ENCODE measurements around the gene ERAP2.
A peak's percentile ranks its signal among the peaks of the same experiment; 100 is the strongest.
"Not testable (repeated sequence)": the region's sequence is repeated elsewhere in the genome, so short reads cannot be mapped to it uniquely, and the experiment has no call there.

ERAP2 gene

GRCh38 chr5:96863114-96863513, 13.2 kb upstream of the ERAP2 start:
- DNase-seq: no peak

- DNase-seq: no peak
Measured at GRCh38 chr5:96863949-96864584, 12.2 kb upstream of the ERAP2 start.

- no peak for DNase-seq
Measured at GRCh38 chr5:96864922-96865530, 11.3 kb upstream of the ERAP2 start.

- no peak for DNase-seq
Measured at GRCh38 chr5:96868603-96869371, 7.5 kb upstream of the ERAP2 start.

- DNase-seq: no peak
Measured at GRCh38 chr5:96869372-96869641, 7.0 kb upstream of the ERAP2 start.

DNA sequence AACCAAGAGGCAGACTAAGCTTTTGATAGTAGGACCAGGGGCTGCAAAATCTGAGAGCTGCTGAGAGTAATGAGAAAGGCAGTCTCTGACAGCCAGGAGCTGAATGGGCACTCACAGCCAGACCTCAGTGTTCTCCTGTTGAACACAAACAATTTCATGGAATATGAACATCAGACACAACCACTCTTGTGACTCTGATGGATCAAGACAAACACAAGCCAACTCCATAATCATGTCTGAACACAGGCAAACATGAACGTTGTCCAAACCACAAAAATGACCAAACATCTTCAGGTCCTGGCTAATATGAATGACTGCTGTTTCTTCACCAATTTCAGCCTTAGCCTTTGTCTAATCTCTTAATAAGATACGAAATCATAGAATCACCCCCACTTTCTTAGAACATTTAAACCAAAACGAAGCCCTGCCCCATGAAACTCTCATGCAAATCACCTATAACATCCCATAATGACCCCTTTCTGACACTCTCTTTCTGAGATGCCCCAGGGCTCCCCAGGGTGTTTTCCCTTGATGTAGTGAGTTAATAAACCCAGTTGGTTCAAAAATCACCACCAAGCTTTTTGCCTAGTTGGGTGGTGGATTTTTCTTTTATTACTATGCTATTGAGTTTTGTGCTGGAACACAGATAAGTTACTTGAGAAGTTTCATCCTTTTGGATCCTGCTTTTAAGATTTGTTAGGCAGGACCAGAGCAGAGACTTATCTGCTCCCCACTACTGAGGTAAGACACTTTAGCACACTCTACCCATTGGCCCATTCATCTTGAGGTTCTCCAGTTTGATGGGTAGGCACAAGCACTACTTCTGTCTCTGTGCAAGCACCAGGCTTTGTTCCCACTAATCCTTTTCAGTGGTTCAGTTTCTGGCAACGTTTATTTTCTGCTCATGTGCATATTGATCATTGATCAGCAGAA, 5.9 kb upstream of the ERAP2 start:
- DNase-seq: no peak

GRCh38 chr5:96871027-96871399, 5.3 kb upstream of the ERAP2 start:
- DNase-seq: no peak

DNA sequence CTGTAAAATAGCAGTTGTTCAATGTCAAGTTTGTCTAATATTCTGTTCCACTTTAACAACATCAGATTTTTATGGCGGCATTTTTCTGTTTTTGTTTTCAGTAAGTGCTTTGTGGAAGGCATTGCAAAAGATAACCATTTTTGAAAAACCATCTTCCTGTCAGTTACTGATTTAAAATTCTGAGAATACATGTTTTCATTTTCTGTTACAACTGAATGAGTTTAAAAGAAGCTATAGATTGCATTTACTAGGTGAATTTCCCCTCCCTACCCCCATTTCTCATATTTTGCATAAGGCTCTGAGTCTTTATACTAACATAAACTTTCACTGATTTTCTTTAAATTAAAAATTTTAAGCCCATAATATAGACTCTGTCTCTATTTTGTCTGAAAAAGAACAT, 4.6 kb upstream of the ERAP2 start:
- no peak for DNase-seq

GRCh38 chr5:96873449-96873848, 2.9 kb upstream of the ERAP2 start:
- DNase-seq: no peak

DNA sequence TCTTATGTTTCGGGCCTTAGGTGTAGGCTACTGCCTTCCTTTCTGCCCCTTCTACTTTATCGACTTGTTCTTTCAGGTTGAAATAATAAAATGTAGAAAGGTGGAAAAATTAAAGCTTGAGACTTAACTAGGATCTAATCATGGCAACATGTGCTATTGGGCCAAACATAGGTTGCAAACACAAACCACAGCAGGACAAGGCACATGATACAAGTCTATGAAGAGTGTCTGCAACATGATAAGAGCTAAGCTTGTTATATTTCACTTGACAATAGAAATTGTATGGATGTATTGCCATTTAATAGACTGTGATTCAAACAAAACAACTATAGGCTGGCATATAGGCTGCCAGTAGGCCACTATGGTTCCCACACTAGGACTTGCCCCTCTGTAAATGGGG, 1.7 kb upstream of the ERAP2 start:
- DNase-seq: no peak

DNA sequence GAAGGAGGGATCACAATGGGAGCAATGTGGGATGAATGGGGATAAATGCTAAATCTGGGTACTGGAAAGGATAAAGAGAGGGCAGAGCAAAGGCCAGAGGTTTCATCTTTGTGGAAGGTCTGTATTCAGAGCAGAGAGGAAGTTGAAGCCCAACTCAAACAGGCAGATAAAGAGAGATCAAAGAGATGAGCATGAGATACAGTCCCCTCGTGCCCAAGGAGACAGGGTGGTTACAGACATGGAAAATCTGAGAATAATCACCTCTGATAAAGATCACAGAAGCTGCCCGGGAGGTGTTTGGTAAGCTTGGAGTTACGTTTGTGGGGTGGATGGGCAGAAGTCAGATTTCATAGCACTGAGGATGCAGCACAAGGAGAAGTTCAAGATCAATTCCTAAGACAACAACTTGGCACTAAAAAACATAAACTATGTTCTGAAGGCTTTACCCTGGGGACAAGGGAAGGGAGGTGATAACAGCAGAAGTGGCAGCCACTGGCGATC, 459 bp upstream of the ERAP2 start:
- no peak for DNase-seq

GRCh38 chr5:96876977-96877469, 723 bp downstream of the ERAP2 start:
- DNase-seq: not testable (repeated sequence)

GRCh38 chr5:96879665-96880064, 3.4 kb downstream of the ERAP2 start:
- DNase-seq: no peak

DNA sequence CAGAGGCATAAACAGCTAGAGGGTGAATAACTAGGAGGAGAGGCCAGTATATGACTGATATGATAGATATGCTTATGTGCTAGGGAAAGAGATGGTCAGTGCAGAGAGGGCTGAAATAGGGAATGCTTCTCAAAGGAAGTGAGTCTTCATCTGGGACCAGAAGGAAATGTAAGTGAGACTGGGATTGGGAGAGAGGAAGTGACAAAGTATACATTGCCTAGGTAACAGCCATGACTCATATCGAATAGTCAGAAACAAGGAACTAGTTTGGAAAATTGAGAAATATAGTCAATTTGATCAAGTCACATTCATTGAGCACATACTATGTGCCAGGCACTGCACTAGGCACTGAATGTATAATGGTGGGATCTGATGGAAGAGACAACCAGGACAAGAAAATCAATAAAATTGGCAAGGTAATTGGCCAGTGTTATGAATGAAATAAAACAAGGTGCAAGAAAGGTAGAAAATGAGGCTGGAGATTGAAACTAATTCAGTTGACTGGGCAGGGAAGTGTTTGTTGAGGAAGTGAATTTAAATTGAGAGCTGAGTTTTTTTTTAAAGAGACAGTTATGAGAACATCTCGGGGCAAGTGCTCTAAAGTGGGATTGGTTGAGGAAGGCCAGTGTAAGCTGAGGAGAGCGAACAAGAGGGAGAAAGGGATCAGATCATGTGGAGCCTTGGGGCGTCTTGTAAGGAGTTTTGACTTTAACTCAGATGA, 4.3 kb downstream of the ERAP2 start:
- DNase-seq: no peak

- DNase-seq: no peak
Measured at GRCh38 chr5:96881511-96882115, 5.3 kb downstream of the ERAP2 start.

- DNase-seq: no peak
Measured at GRCh38 chr5:96883871-96884270, 7.6 kb downstream of the ERAP2 start.

GRCh38 chr5:96884995-96885394, 8.7 kb downstream of the ERAP2 start:
- DNase-seq: no peak

DNA sequence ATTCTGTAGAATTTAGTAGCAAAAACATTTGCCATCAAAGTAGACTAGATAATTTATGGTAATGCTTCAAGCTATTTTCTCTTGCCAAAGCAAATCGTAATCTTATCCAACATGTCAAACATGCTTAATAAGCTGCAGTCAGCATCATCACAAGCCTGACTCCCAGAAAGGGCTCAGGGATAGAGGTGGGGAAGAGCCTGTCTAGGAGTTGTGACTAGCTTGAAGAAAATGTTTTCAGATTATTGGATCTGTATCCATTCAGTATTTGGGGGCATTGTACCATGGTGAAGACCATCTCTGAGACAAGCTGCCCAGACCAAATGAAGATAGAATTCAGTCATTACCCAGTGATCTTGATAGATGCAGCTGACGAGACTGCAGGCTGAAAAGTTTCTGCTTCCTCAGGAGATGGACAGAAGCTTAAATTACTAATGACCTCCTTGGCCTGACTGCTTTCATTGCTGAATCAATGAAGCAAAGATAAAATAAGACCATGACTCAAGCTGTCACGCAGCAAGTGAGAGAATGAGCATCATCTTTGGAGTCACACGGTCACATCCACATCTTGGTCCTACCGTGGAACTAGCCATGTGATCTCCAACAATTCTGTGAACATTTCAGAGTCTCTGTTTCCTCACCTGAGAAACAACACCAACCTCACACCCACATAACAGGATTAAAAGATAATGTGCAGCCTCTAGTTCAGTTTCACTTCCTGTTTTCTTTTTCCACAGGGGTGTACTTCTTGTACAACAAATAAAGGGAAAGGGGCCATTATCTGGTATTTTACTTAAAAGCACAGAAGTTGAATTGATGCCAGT, 9.4 kb downstream of the ERAP2 start:
- DNase-seq: no peak

DNA sequence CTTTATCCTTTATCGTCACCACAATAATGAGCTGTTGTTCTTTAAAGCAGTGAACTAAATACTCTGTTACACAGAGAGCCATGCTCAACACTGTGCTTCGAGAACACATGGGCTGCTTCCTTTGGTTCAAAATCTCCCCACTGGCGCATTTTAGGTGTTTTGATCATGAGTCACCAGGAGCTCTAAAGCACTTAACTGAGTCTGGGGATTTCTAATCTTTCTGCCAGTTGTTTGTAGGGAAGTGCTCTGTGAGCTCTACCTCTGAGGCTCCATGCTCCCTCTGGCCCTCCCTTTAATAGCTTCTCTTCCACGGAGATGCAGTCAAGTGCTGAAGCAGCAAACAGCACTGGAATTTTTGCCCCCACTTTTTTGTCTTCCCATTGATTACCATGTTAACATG, 17.0 kb downstream of the ERAP2 start:
- peak; percentile 87 for DNase-seq

- no peak for DNase-seq
Measured at GRCh38 chr5:96896276-96896675, 20.0 kb downstream of the ERAP2 start.

- no peak for DNase-seq
Measured at GRCh38 chr5:96896806-96897205, 20.5 kb downstream of the ERAP2 start.
